Upper lobe of right lung (tissue), 1 donor: ENCODE data around the gene BCAR3. TPM values are rescaled to one million over a fixed set of nuclear protein-coding genes. Genes with fewer than 3 reads are reported as not detected.

ENCODE experiments used
- ATAC-seq: fragments of 200-7000 bp; cut with Tn5 transposase; one replicate; pipeline ENCODE4 v1.9.1; 2020; ENCODE audit warnings: mild to moderate bottlenecking, moderate library complexity
- DNase-seq: peaks from one replicate; pipeline ENCODE4 v3.0.0-alpha.2; 2020
- H3K27ac ChIP-seq: fragments of 200-600 bp; one replicate; pipeline ENCODE4 v1.8.0; 2022
- H3K27me3 ChIP-seq: fragments of 200-600 bp; one replicate; pipeline ENCODE4 v1.8.0; 2022; ENCODE audit warnings: mild to moderate bottlenecking
- H3K36me3 ChIP-seq: fragments of 200-600 bp; one replicate; pipeline ENCODE4 v1.8.0; 2022
- H3K4me1 ChIP-seq: fragments of 200-600 bp; one replicate; pipeline ENCODE4 v1.8.0; 2022
- H3K4me3 ChIP-seq: fragments of 200-600 bp; one replicate; pipeline ENCODE4 v1.8.0; 2022; ENCODE audit warnings: mild to moderate bottlenecking
- H3K9me3 ChIP-seq: fragments of 200-600 bp; one replicate; pipeline ENCODE4 v1.8.0; 2022
- CTCF ChIP-seq: fragments of 200-600 bp; IDR thresholded peaks from one replicate; pipeline ENCODE4 v1.8.0; 2022; ENCODE audit warnings: antibody characterized with exemption
- intact Hi-C: fragments of 100-400 bp; cut with DNase I; formaldehyde crosslinking; loops from one replicate; pipeline ENCODE4 v1.11.0; 2022
- total RNA-seq: library from RNA; stranded (reverse); fragmentation: NEBNext Ultra II Directional; extraction: Animal tissue kit (Norgen Biotek cat#: 25700); gene quantifications from one replicate; pipeline ENCODE4 v1.2.1, GENCODE V29; 2021
- donor health status: DM: no; HTN: yes; CAD: no; lungs with severe emphysema.

Gene BCAR3
- total RNA-seq, 1 donor from 2014 or later = 23.5 TPM

- Histone ChIP-seq H3K27ac (peak overlapping the region; percentile 76), H3K36me3 (peaks cover 11% of the 10 kb centered on the region)
These were observed 8.3 kb downstream of the BCAR3 start for GRCh38 chr1:93673163-93673829.

GRCh38 chr1:93672477-93673162 lies 9.0 kb downstream of the BCAR3 start:
- intact Hi-C loops = no loop called here
- no peaks in the 10 kb centered on the region for H3K9me3 ChIP-seq
- DNase-seq (peak; percentile 76), ATAC-seq (peak; percentile 54)
- no peak for TF ChIP-seq CTCF
- H3K36me3 ChIP-seq = peaks cover 11% of the 10 kb centered on the region
- no peak overlapping the region for H3K4me3 ChIP-seq
- H3K4me1 ChIP-seq = peaks cover 82% of the 10 kb centered on the region
- peak overlapping the region; percentile 76 for H3K27ac ChIP-seq
- H3K27me3 ChIP-seq = no peaks in the 10 kb centered on the region

More at GRCh38 chr1:93673163-93673829, 8.3 kb downstream of the BCAR3 start:
- no peak for DNase-seq
- Histone ChIP-seq H3K4me3 (no peak overlapping the region), H3K4me1 (peaks cover 82% of the 10 kb centered on the region), H3K9me3 (no peaks in the 10 kb centered on the region), H3K27me3 (no peaks in the 10 kb centered on the region)
- peak; percentile 43 for ATAC-seq
- intact Hi-C loops = no loop called here
- TF ChIP-seq CTCF = no peak

- Histone ChIP-seq H3K4me3 (no peak overlapping the region), H3K27ac (peak overlapping the region; percentile 76), H3K9me3 (no peaks in the 10 kb centered on the region), H3K27me3 (no peaks in the 10 kb centered on the region), H3K4me1 (peaks cover 81% of the 10 kb centered on the region), H3K36me3 (peaks cover 11% of the 10 kb centered on the region)
- no peak for TF ChIP-seq CTCF
- intact Hi-C loops = no loop called here
- no peak for DNase-seq
- peak; percentile 70 for ATAC-seq
These were observed 9.6 kb downstream of the BCAR3 start for GRCh38 chr1:93672069-93672468.

GRCh38 chr1:93671099-93671621 lies 10.5 kb downstream of the BCAR3 start:
- DNase-seq = no peak
- Histone ChIP-seq H3K4me3 (no peak overlapping the region), H3K36me3 (peaks cover 15% of the 10 kb centered on the region), H3K9me3 (no peaks in the 10 kb centered on the region), H3K27me3 (no peaks in the 10 kb centered on the region), H3K4me1 (peaks cover 74% of the 10 kb centered on the region), H3K27ac (peak overlapping the region; percentile 63)
- no peak for TF ChIP-seq CTCF
- intact Hi-C loops = no loop called here
- ATAC-seq = no peak

GRCh38 chr1:93670141-93670540 lies 11.5 kb downstream of the BCAR3 start:
- Histone ChIP-seq H3K4me3 (no peak overlapping the region), H3K27me3 (no peaks in the 10 kb centered on the region), H3K36me3 (peaks cover 15% of the 10 kb centered on the region), H3K27ac (no peak overlapping the region), H3K4me1 (peaks cover 70% of the 10 kb centered on the region), H3K9me3 (no peaks in the 10 kb centered on the region)
- DNase-seq = no peak
- TF ChIP-seq CTCF = no peak
- intact Hi-C loops = no loop called here
- peak; percentile 44 for ATAC-seq
